ENCODE measurements around the gene TEAD3.
"Not testable (repeated sequence)": the region's sequence is repeated elsewhere in the genome, so short reads cannot be mapped to it uniquely, and the experiment has no call there.

TEAD3 gene

GRCh38 chr6:35445691-35446090 is 51.2 kb downstream of the TEAD3 start:
- no peak for DNase-seq

GRCh38 chr6:35443341-35444030 is 53.4 kb downstream of the TEAD3 start:
- no peak for DNase-seq

GRCh38 chr6:35442693-35443092 is 54.2 kb downstream of the TEAD3 start:
- DNase-seq, result no peak

- DNase-seq, result no peak
Observed at GRCh38 chr6:35441642-35442041, 55.2 kb downstream of the TEAD3 start.

GRCh38 chr6:35441205-35441604 is 55.7 kb downstream of the TEAD3 start:
- DNase-seq, result no peak

GRCh38 chr6:35439308-35439707 is 57.6 kb downstream of the TEAD3 start:
- no peak for DNase-seq

GRCh38 chr6:35438378-35439065 is 58.4 kb downstream of the TEAD3 start:
- not testable (repeated sequence) for DNase-seq

- no peak for DNase-seq
Observed at GRCh38 chr6:35436071-35436857, 60.6 kb downstream of the TEAD3 start.

GRCh38 chr6:35435074-35435837 is 61.6 kb downstream of the TEAD3 start:
- no peak for DNase-seq

- DNase-seq, result not testable (repeated sequence)
Observed at GRCh38 chr6:35432702-35433101, 64.2 kb downstream of the TEAD3 start.

- DNase-seq, result no peak
Observed at GRCh38 chr6:35432291-35432690, 64.6 kb downstream of the TEAD3 start.

- no peak for DNase-seq
Observed at GRCh38 chr6:35429463-35429862, 67.4 kb downstream of the TEAD3 start.

- DNase-seq, result no peak
Observed at GRCh38 chr6:35428421-35429149, 68.3 kb downstream of the TEAD3 start.

- DNase-seq, result no peak
Observed at GRCh38 chr6:35427851-35428321, 69.0 kb downstream of the TEAD3 start.

GRCh38 chr6:35427435-35427834 is 69.4 kb downstream of the TEAD3 start:
- DNase-seq, result no peak

GRCh38 chr6:35426074-35426473 is 70.8 kb downstream of the TEAD3 start:
- no peak for DNase-seq

GRCh38 chr6:35425284-35425683 is 71.6 kb downstream of the TEAD3 start:
- DNase-seq, result no peak

Measured in activated CD4-positive, CD25-positive, alpha-beta regulatory T cell (primary cell).